HG03045 (cell line): ENCODE data around the gene MUCL1.
"Not testable (repeated sequence)": the region's sequence is repeated elsewhere in the genome, so short reads cannot be mapped to it uniquely, and the experiment has no call there.

Experiments
- ATAC-seq: cut with Tn5 transposase; IDR thresholded peaks from one replicate; pipeline ENCODE4 v1.9.1; 2021; ENCODE audit warnings: mild to moderate bottlenecking, moderate library complexity; ENCODE audit not compliant: unreplicated experiment

The MUCL1 gene, protein sequence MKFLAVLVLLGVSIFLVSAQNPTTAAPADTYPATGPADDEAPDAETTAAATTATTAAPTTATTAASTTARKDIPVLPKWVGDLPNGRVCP

DNA sequence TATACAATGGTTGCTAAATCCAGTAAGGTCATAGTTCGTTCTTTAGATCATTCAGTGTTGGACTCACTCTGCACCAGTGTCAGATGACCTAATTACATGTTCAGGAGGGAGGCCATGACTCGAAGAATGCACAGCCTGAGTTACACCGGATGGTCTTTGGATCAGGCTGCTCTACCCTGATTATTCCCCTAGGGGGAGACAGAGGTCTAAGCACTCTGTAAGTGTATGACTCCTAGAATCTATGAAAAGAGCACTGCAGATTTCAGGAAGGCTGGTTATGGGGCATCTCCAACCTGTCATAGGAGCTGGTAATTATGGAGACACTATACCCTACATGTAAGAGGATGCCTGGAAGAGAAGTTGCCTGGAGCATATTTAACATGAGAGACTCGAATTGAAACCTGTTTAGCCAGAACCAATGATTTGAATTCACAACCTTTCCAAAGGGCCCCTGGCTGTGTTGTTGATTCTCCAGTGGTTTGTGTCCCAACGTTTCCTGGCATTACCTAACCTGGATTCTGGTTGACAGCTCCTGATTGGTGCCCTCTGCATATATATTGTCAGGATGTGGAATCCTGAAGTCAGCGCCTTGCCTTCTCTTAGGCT is at the start of gene MUCL1:
TSS of gene MUCL1 (plus strand) at position 584 of the 606 bp plus-strand sequence. CDS start 67 bp downstream, outside the sequence.
- ATAC-seq: peak; percentile 94

DNA sequence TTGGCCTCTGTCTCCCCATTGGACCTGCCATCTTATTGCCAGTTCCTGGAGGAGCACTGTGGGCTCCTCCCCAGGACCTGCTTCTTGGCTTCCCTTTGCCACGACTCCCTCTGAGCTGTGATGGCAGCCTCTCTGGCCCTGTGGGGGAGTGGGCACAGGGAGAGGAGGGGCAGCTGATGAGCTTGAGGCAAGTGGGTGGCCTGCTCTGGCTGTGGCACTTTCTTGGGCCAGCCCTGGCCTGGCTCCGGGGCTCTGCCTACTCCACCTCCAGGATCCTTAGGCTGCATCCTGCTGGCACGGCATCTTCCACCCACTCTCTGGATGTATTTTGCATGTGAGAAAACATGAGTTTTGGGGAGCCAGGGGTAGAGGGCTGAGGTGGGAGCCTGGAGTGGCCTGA is 32.6 kb upstream of the MUCL1 start:
- ATAC-seq: no peak

DNA sequence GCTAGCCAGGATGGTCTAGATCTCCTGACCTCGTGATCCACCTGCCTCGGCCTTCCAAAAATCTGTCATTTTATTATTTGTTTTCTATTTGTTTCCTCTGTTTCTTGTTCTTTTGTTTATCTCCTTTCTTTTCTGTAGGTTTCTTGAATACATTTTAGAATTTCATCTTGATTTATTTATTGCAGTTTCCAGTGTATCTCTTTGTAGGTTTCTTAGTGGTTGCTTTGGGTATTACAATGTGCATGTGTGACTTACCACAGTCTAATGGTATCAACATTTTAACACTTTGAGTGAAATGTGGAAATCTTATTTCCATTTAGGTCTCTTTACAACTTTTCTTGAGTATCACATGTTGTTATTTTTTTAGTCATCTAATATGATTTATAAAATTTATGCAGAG is 29.9 kb upstream of the MUCL1 start:
- ATAC-seq: no peak

DNA sequence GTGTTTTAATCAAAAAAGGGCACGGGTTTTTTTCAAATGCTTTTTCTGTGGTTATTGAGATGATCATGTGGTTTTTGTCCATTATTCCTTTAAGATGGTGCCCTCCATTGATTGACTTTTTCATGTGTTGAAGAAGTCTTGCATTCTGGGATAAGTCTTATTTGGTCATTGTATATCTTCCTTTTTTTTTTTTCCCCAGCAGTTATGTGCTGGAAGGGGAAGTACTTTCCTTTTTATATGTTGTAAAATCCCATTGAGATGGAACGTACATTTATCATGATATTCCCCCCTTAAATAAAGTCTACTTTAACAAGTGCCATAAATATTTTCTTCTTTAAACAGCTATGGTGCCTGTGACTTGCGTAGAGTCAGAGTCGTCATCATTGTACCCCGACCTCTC is 24.8 kb upstream of the MUCL1 start:
- ATAC-seq: no peak

DNA sequence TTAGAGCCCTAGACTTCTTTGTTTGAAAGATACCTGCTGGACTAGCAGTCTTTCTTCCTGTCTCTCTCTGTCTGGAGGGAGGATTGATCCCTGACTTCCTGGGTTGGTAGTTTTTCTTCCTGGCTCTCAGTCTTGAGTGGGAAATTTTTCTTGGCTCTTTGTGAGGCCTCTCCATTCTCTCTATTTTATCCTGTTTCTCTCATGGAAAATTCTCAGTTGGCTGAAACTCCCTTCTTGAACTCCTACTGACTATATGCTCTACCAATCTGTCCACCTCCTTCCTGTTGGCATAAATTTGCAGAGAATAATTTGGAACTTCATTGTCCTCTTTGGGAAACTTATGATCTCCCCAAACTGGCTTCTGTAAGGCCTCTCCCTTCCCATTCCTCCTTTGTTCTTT is 24.1 kb upstream of the MUCL1 start:
- no peak for ATAC-seq

DNA sequence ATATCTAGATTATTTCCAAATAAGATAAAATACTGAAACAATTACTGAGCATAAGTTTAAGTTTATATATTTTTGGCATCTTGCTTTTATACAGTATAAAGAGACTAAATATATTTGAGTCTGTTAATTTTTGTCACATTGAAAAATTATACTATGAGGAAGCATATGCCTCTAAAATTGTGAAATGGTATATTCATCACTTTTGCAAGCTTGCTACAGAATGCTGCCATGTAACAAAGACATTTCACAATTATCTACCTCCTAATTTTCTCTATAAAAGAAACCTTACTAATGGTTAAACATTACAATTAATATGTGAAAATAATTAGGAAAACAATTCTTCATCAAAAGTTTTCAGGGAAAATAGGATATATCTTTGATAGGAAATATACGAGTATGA is 22.7 kb upstream of the MUCL1 start:
- no peak for ATAC-seq

- no peak for ATAC-seq
Measured at GRCh38 chr12:54840244-54840865, 14.0 kb upstream of the MUCL1 start.

GRCh38 chr12:54857406-54857805 is 3.1 kb downstream of the MUCL1 start:
- no peak for ATAC-seq

- no peak for ATAC-seq
Measured at GRCh38 chr12:54858562-54858961, 4.2 kb downstream of the MUCL1 start.

- no peak for ATAC-seq
Measured at GRCh38 chr12:54859502-54859901, 5.2 kb downstream of the MUCL1 start.

GRCh38 chr12:54861927-54862326 is 7.6 kb downstream of the MUCL1 start:
- no peak for ATAC-seq

GRCh38 chr12:54863948-54864618 is 9.8 kb downstream of the MUCL1 start:
- no peak for ATAC-seq

- no peak for ATAC-seq
Measured at GRCh38 chr12:54865683-54866324, 11.5 kb downstream of the MUCL1 start.

DNA sequence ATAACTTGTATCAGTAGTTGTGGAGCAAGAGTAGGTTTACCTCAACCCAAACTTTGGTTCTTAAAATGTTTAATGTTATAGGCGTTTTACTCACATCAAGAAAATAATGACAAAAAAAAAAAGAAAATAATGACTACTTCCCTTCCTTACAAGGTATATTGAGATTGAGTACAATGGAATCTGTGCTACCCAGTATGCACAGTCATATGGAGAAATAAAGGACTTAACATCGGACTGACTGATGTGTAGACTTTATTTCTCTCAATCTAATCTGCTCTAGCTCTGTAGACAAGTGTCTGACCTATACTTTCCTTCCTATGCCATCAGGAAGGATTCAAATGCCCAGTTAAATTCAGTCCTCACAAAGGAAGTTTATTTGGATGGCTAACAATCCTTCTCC is 14.4 kb downstream of the MUCL1 start:
- no peak for ATAC-seq

DNA sequence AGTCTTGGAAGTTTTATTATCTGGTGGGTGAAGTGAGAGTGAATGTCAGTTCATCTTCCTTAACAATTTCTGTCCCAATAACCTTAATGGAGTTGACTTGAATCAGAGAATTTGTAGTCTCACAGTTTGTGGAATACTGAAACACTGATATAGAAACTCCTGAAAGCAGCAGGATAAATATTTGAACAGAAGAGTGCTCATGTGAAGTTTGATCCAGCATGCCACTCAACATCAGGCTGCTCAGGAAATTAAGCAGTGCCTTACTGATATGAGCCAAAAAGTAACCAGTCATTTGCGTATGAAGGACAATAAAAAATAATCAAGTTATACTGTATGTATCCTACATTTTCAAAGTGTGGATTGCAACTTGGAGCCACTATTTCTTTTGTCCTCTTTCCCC is 15.7 kb downstream of the MUCL1 start:
- no peak for ATAC-seq

DNA sequence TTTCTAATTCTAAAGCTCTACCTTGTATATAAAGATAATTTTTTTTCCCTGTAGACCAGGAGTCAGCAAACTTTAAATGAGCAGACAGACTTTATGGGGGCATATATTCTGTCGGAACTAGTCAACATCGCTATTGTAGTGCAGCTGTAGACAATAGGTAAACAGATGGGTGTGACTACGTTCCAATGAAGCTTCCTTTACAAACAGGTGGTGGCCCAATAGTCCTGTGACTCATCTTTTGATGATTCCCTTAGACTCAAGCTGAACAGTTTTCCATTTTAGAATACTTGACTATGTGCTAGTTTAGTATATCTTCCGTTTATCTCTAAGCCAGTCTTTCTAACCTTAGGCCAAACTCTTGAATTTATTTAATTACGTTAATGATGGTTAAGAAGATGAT is 16.3 kb downstream of the MUCL1 start:
- ATAC-seq: no peak

DNA sequence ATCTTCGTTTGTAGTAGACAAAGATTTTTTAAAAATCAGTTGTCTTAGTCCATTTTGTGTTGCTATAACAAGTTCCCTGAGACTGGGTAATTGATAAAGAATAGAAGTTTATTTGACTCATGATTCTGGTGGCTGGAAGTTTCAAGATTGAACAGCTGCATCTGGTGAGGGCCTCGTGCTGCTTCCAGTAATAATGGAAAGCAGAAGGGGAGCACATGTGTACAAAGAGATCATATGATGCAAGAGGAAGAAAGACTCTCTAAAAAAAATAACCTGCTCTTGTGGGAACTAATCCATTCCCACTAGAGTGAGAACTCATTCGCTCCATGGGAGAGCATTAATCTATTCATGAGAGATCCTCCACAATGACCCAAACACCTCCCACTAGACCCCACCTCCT is 24.8 kb downstream of the MUCL1 start:
- ATAC-seq: no peak

DNA sequence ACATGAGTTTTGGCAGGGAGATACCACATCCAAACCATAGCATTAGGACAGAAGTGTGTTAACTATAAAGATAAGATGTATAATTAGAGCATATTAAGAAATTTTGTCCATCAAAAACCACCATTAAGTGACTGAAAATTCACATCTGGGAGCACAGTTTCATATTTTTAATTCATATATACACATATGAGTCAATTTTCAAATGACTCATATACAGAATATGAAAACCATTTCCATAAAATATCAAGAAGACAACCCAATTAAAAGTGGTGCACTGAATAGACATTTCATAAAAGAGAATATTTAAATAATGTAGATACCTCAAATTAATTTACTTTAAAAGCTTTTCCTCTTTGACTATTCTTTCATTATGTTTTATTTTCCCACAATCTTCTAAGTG is 25.3 kb downstream of the MUCL1 start:
- no peak for ATAC-seq

DNA sequence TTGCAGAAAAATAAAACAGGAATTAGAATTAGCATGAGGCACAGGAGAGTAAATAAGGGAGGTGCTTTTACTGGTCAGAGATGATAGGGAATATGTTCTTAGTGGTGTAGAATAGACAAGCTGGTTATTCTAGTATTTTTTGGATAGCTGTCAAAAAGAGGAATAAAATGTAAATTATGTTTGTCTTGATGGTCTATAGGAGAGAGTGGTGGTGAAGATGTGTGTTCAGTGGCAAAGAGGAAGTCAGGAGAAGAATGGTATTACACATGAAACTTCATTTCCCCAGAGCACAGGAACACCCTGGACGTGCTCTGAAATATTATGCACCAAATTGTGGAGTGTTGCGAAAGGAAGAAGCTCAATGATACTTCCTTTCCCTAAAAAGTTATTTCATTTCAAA is 27.8 kb downstream of the MUCL1 start:
- no peak for ATAC-seq

GRCh38 chr12:54882597-54882996 is 28.3 kb downstream of the MUCL1 start:
- ATAC-seq: not testable (repeated sequence)

DNA sequence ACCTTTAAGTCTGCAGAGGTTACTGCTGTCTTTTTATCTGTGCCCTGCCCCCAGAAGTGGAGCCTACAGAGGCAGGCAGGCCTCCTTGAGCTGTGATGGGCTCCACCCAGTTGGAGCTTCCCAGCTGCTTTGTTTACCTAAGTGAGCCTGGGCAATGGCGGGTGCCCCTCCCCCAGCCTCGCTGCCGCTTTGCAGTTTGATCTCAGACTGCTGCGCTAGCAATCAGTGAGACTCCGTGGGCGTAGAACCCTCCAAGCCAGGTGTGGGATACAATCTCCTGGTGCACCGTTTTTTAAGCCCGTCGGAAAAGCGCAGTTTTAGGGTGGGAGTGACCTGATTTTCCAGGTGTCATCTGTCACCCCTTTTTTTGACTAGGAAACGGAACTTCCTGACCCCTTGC is 34.1 kb downstream of the MUCL1 start:
- not testable (repeated sequence) for ATAC-seq

DNA sequence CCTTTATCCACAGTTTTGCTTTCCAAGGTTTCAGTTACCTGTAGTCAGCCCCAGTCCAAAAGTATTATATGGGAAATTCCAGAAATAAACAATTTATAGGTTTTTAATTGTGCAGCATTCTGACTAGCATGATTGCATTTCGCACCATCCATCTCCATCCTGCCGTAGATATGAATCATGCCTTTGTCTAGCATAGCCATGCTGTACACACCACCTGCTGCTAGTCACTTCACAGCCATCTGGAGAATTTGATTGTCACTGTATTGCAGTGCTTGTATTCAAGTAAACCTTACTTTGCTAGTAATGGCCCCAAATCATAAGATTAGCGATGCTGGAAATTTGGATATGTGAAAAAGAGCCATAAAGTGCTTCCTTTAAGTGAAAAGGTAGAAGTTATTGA is 36.0 kb downstream of the MUCL1 start:
- ATAC-seq: no peak
